Fibroblast of skin of abdomen (primary cell): Measurements from ENCODE around the gene MAPK11.

ENCODE experiments used
- DNase-seq: peaks from one replicate; pipeline ENCODE4 v3.0.0-alpha.2; 2013

MAPK11 gene

GRCh38 chr22:50307890-50308596, 37.9 kb upstream of the MAPK11 start:
- no peak for DNase-seq

DNA sequence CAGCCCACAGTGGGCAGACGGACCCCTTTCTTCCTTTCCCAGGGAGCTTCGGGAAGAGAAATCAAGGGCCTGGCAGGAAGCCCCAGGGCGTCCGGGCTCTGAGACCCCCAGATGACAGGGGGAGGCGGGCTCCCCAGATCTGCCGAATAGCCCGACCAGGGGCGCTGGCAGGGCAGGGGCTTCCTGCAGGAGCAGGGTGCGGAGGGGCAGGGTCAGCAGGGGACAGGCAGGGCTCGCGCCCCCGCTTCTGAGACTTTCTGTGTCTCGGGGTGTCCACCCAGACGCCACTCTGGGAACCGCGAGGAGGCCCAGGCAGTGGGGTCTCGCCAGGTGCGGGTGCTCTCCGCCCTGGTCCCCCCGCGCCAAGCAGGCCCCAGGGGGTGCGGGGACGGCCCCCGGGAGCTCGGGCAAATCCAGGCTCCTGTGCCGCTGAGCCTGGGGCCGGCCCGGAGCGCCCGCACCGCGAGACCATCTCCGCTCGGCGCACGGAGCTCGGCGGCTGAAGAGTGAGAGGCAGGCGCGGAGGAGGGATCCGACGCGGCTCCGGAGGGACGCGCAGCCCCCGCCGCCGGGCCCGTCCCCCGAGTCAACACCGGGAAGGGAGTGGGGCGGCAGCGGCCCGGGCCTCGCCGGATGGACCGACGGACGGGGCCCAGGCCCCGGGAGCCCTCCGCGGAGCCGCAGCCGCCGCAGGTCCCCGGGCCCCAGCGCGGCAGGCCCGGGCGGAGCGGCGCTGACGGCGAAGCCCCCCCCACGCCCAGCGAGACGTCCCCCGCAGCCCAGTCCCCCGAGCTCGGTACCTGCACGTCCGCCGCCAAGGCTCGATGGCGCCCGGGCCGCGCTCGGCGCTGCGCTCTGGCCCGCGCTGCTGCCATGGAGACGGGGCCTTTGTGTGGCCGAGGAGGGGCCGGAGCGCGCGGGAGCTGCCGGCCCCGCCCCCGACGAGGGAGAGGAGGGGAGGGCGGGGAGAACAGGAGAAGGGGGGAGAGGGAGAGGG, 36.9 kb upstream of the MAPK11 start, which contains the start of gene PLXNB2:
TSS of gene PLXNB2 (minus strand) at position 894 of the 997 bp plus-strand sequence. CDS start 17,062 bp downstream, outside the sequence.
- DNase-seq, result peak; percentile 82

GRCh38 chr22:50305923-50306566, 35.9 kb upstream of the MAPK11 start:
- DNase-seq, result peak; percentile 93

DNA sequence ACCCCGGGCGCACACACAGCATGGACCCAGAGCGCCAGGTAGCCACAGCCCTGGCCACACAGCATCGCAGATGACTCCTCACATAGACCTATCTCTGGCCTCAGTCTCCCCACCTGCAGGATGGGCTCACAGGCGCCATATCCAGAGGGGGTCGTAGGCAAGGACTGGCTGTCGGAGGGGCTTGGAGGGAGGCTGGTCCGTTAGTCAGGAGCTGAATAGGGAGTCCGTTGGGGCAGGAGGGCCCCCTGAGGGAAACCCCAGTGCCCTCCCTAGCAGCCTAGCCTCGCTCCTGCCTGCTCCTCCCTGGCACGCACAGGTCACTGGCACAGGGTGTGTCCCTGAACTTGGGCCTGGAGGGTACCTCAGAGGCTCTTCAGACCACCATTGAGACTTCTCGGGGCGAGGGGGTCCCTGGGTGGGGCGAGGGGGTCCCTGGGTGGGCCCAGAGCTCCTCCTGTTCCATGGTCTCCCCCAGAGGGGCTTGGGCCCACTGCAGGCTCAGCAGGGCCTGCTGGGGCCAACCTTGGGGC, 35.3 kb upstream of the MAPK11 start:
- DNase-seq, result no peak

GRCh38 chr22:50304528-50305392, 34.6 kb upstream of the MAPK11 start:
- no peak for DNase-seq

GRCh38 chr22:50303848-50304527, 33.8 kb upstream of the MAPK11 start:
- no peak for DNase-seq

DNA sequence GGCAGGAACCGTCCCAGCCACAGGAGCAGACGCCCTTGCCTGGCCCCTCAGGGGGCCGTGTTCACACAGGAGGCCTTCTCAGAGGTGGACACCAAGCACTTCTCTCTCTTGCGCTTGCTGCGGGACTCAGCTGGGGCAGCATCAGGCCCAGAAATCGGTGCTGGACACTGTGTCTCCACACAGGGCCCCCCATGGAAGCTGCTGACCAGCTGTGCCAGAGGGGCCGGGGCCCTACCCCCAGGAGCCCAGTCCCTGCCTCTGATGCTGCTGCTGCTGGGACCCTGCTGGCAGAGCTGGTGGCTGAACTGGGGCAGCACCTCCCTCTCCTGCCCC, 33.3 kb upstream of the MAPK11 start:
- DNase-seq, result no peak

DNA sequence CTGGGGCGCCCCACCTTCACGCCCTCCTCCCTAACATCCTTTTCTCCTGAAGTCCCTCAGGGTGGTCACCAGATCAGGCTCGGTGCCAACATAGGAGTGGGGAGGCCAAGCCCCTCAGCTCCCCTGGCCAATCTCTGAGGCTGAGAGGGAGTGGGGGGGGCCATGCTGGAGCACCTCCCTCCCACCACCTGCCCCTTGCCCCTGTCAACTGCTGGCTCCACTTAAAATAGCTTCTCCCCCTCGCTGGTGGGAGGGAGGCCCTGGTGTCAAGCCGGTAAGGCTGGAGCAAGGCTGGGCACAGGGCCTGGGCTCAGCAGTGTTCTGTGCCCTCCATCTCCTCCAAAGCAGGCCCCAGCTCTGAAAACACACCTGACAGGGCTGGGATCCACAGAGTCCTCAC, 32.4 kb upstream of the MAPK11 start:
- DNase-seq, result no peak

- DNase-seq, result no peak
Measured at GRCh38 chr22:50302041-50302541, 31.9 kb upstream of the MAPK11 start.

DNA sequence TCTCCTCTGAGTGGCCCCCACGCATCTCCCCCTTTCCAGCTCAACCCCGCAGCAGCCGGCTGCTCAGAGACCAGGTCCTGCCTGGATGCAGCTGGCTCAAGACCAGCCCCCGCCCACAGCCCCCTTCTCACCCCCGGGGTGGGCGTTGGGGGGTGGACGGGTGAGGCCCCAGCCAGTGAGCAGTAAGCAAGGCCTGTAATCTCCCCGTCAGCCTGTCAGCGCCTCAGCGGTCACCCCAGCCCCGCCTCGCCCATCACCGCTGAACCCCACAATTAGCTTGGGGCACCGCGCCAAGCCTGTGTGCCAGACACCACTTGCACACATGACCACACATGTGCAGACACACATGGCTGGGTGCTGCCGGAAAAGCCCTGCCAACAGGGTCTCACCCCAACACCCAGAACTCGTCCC, 31.4 kb upstream of the MAPK11 start:
- DNase-seq, result no peak

DNA sequence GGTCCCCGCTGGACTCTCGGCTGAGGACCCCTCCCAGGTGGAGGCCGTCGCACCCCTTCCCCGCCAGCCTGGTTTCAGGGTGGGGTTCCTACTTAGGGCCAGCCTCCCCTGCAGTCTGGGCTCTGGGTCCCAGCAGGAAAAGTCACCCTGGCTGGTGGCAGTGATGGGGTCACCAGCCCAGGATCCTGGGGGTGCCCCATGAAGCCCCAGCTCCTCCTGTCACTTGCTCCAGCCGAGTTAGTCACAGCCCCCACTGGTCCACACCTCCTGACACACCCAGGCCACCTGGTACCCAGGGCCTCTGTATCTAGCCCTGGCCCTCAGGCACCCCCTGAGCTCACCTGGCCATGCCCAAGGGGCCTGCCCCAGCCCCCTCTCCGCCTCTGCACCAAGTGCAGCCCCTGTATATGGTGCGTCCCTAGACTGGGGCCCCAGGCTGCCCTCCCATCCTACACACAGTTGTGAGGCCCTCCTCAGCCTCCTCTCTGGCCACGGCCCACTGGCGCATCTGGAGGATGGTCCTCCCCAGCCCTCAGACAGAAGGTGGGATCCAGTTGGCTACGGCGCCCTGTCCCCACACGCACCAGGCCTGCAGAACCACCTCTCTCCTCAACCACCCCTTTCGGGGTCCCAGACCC, 30.6 kb upstream of the MAPK11 start:
- no peak for DNase-seq

- DNase-seq, result no peak
Measured at GRCh38 chr22:50299785-50300619, 29.8 kb upstream of the MAPK11 start.

GRCh38 chr22:50298937-50299784, 29.0 kb upstream of the MAPK11 start:
- no peak for DNase-seq

- DNase-seq, result no peak
Measured at GRCh38 chr22:50298266-50298637, 28.1 kb upstream of the MAPK11 start.

DNA sequence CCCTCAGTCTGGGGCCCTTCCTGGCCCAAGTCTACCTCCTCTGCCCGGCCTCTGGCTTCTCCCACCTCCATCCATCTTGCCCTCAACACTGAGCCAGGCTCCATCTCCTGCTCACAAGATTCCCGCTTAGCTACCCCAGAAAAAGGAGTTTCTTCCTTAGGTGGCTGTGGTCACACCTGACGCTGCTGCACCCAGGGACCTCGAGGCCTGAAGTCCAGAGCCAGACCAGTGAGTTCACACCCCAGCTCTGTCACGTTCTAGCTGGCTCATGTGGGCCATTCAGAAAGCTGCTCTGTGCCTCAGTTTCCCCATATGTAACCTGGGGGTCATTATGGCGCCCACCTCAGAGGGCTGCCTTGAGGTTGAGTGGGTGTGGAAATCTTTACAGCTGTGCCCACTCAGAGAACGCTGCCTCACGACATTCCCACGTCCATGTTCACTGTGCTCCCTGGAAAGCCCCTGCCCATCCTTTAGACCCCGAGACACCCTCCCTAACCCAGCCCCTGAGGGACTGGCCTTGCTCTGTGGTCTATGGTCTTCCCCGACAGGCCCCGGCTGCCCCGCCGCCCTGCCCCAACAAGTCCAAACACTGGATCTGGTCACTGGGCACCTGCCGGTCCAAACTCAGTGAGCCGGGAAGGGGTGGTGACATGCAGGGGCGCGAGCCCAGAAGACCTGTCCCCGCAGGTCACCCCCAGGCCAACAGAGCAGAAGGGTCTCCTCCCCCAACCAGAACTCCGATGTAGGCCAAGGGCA, 27.5 kb upstream of the MAPK11 start:
- DNase-seq, result no peak

DNA sequence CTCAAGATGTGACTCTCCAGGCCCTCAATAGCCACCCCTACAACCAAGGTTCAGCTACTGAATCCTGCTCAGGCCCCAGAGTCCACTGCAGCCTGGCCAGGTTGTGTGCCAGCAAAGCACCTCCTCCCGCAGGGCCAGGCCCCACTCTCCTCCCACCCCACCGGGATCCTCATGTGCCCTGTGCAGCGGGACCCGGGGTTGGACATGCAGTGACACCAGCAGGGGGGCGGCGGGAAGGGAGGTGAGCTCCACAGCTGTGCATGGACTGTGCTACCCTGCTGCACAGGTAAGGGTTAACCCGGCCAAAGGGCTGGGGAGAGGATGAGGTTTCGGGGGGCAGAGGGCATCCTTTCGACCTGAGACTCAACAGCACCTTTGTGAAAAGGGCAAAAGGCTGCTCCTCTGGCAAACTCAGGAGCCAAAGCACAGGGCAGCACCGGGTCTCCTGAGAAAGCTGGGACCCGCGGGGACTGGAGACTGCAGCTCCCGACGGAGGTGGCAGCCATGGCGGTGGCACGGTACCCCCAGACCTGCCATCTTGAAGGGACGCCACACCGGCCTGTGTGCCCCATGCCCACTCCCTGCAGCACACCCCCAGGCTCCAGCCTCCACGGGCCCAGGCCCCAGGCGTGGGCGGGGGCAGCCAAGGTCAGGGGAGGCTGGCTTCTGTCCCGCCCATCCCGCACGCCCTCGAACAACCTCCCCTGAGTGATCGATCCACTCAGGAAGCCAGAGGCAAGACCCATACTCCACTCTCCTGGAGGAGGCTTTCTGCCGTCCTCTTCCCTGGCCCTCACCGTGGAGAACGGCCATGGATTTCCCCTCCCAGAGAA, 26.7 kb upstream of the MAPK11 start:
- DNase-seq, result no peak

DNA sequence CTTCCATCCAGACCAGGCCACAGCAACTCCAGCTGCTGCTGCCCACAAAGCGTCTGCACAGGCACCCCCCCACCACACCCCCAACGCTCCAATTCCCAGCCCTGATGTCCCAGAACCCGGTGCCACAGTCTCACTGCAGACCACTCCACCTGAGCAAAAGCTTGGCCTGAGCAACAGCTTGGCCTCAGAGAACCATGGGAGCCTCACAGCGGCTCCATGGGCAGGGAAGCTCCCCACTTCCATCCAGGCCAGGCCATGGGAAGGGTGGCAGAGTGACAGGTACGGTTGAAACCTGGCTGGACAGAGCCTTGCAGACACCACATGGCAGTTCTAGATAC, 24.1 kb upstream of the MAPK11 start:
- DNase-seq, result no peak
